GM19035 (cell line): ENCODE data around the gene CYP2S1.

Experiments used
- ATAC-seq: cut with Tn5 transposase; IDR thresholded peaks from one replicate; pipeline ENCODE4 v1.9.1; 2021; ENCODE audit not compliant: unreplicated experiment

The CYP2S1 gene

GRCh38 chr19:41255171-41255570 lies 62.2 kb downstream of the CYP2S1 start:
- no peak for ATAC-seq
